ENCODE results near the gene SFMBT2.
"Not testable (repeated sequence)": the region's sequence is repeated elsewhere in the genome, so short reads cannot be mapped to it uniquely, and the experiment has no call there.

SFMBT2 gene

GRCh38 chr10:7401156-7401555 is 9.7 kb downstream of the SFMBT2 start:
- DNase-seq (ENCODE audit: low read depth), result no peak

GRCh38 chr10:7400068-7400715 is 10.6 kb downstream of the SFMBT2 start:
- no peak for DNase-seq (ENCODE audit: low read depth)

- DNase-seq (ENCODE audit: low read depth), result no peak
Measured at GRCh38 chr10:7399533-7399932, 11.3 kb downstream of the SFMBT2 start.

- no peak for DNase-seq (ENCODE audit: low read depth)
Measured at GRCh38 chr10:7397049-7398035, 13.5 kb downstream of the SFMBT2 start.

GRCh38 chr10:7392301-7392700 is 18.5 kb downstream of the SFMBT2 start:
- DNase-seq (ENCODE audit: low read depth), result not testable (repeated sequence)

- DNase-seq (ENCODE audit: low read depth), result no peak
Measured at GRCh38 chr10:7391748-7392147, 19.1 kb downstream of the SFMBT2 start.

- DNase-seq (ENCODE audit: low read depth), result not testable (repeated sequence)
Measured at GRCh38 chr10:7390689-7391110, 20.1 kb downstream of the SFMBT2 start.

- no peak for DNase-seq (ENCODE audit: low read depth)
Measured at GRCh38 chr10:7389844-7390243, 21.0 kb downstream of the SFMBT2 start.

- no peak for DNase-seq (ENCODE audit: low read depth)
Measured at GRCh38 chr10:7389346-7389745, 21.5 kb downstream of the SFMBT2 start.

- no peak for DNase-seq (ENCODE audit: low read depth)
Measured at GRCh38 chr10:7388602-7389001, 22.2 kb downstream of the SFMBT2 start.

- DNase-seq (ENCODE audit: low read depth), result not testable (repeated sequence)
Measured at GRCh38 chr10:7388149-7388548, 22.7 kb downstream of the SFMBT2 start.

- no peak for DNase-seq (ENCODE audit: low read depth)
Measured at GRCh38 chr10:7385114-7385513, 25.7 kb downstream of the SFMBT2 start.

- no peak for DNase-seq (ENCODE audit: low read depth)
Measured at GRCh38 chr10:7383442-7383841, 27.4 kb downstream of the SFMBT2 start.

GRCh38 chr10:7380704-7381241 is 30.1 kb downstream of the SFMBT2 start:
- no peak for DNase-seq (ENCODE audit: low read depth)

GRCh38 chr10:7378602-7379403 is 32.0 kb downstream of the SFMBT2 start:
- DNase-seq (ENCODE audit: low read depth), result no peak

GRCh38 chr10:7377614-7378248 is 33.1 kb downstream of the SFMBT2 start:
- no peak for DNase-seq (ENCODE audit: low read depth)

GRCh38 chr10:7374795-7375194 is 36.0 kb downstream of the SFMBT2 start:
- DNase-seq (ENCODE audit: low read depth), result no peak

GRCh38 chr10:7373039-7373438 is 37.8 kb downstream of the SFMBT2 start:
- no peak for DNase-seq (ENCODE audit: low read depth)

- no peak for DNase-seq (ENCODE audit: low read depth)
Measured at GRCh38 chr10:7372504-7372903, 38.3 kb downstream of the SFMBT2 start.

GRCh38 chr10:7370511-7370910 is 40.3 kb downstream of the SFMBT2 start:
- no peak for DNase-seq (ENCODE audit: low read depth)

GRCh38 chr10:7365027-7365745 is 45.6 kb downstream of the SFMBT2 start:
- DNase-seq (ENCODE audit: low read depth), result no peak
